CD4-positive, alpha-beta T cell treated with Interleukin-2 at 100 ng/mL for 4 hours (primary cell): Measurements from ENCODE around the gene BRCC3.

Source experiments
- DNase-seq: peaks from one replicate; pipeline ENCODE4 v3.0.0-alpha.2; 2020; ENCODE audit warnings: low spot score

Gene BRCC3

GRCh38 chrX:155070975-155071693 is at the start of gene BRCC3, which contains the start of the genes CMC4 and MTCP1:
Gene BRCC3, plus strand, starts transcription at chrX:155071508. Its CDS starts 20 bp downstream, at chrX:155071528.
Gene CMC4, minus strand, starts transcription at chrX:155071136. Its CDS starts 7,113 bp downstream, at chrX:155064023.
Gene MTCP1, minus strand, starts transcription at chrX:155071136. Its CDS starts 5,126 bp downstream, at chrX:155066010.
- DNase-seq, result peak; percentile 73

DNA sequence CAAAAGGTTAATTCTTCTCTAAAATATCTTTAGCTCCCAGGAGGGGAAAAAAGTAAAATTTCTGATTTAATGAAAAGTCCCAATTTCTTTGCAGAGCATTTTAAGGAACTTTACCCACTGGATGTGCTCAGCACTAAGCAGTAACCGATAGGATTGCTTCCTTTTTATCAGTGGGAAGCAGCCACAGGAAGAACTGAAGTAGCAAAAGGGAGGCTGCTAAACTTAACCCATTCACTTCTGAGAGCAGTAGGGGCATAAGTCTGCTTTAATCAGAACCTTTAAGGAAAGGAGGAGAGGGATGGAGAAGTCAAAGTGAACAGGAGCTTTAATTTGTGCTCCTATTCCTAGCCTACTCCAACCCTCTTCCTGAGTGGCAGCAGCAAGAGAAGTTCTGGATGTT is 48.7 kb upstream of the BRCC3 start, which contains the start of gene F8:
F8 (minus strand) TSS at position 139 of the 400 bp plus-strand sequence. CDS start 171 bp downstream, outside the sequence.
- no peak for DNase-seq

DNA sequence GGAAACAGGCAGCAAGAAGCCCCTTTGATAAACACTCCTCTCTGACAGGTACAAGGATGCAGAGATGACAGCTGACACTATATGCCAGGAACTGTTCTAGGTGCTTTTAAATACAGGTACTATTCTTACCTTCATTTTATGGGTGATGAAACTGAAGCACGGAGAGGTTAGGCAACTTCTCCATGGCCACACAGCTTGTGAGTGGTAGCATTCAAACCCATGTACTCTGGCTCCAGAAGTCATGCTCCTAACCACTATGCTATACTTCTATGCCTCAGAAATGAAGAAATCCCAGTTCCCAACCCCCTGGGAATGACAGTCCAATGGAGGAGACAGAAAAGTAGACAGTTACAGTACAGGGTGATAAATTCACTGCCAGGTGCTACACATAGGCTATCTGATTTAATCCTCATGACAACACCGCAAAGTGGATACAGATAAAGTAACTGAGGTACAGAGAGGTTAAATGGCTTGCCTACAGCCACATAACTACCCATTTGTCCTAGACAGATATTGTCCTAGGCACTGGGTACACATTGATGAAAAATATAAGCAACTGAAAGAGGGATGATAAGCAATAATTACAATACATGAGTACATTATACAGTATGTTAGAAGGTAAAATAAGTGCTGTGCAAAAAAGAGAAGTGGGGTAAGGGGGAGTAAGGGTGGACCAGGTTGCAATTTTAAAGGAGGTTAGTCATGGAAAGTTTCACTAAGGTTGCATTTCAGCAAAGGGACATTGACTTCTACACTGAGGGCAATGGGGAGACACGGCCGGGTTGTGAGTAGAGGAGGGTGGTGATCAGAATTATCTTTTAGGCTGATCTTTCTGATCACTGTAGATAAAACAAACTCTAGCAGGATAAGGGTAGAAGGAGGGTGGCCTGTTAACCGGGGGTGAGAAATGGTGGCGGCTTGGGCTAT is 47.1 kb upstream of the BRCC3 start:
- DNase-seq, result no peak

GRCh38 chrX:155026420-155026726 is 44.9 kb upstream of the BRCC3 start:
- no peak for DNase-seq

DNA sequence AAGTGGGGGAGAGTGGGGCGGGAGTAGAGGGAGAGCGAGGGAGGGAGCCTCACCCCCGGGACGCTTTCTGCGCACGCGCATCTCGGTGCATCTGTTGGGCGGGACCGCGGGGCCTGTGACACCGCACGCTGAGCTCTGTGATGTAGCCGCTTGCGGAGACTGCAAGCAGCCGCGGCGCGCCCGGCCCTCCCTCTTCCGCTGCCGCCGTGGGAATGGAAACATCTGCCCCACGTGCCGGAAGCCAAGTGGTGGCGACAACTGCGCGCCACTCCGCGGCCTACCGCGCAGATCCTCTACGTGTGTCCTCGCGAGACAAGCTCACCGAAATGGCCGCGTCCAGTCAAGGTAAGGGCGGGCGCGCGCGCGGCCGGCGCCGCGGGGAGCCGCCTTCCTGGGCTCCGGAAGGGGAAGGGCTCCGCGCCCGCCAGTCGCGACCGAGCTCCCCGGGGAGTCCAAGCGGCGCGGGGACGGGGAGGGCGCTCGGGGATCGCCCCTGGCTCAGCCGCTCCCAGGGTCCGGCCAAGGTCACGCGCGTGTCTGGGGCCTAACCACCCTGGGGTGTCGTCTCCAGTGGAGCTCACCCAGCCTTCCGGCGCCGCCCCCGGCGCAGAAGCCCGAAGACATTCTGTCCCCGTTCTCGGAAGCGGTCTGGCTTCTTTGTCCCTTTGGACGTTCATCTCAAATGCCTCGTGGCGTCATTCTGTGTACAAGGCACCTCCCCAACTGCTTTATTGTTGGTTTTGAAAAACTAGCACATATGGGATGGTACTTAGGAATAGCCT is 44.4 kb upstream of the BRCC3 start, which contains the start of gene FUNDC2:
FUNDC2 (plus strand) TSS at position 118 of the 782 bp plus-strand sequence; CDS start at position 213, 95 bp downstream.
- DNase-seq, result peak; percentile 96

- DNase-seq, result peak; percentile 2
Measured at GRCh38 chrX:155027509-155028066, 43.7 kb upstream of the BRCC3 start.

GRCh38 chrX:155028129-155028528 is 43.2 kb upstream of the BRCC3 start:
- DNase-seq, result no peak

GRCh38 chrX:155028877-155029291 is 42.4 kb upstream of the BRCC3 start:
- no peak for DNase-seq

DNA sequence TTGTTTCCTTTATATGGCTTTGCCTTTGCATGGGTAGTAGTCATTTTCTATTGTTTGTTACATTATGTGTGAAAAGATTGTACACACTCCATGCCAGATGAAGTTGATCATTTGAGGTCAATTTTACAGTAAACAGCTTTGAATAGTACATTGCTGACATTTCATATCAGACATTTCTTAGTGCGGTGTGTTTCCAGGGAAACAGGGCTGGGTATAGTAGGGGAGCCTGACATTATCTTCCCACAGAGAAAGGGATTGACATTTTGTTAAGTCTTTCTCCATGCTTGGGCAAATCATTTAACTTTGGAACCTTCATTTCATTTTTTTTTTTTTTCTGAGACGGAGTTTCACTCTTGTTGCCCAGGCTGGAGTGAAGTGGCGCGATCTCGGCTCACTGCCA is 39.7 kb upstream of the BRCC3 start:
- DNase-seq, result no peak

DNA sequence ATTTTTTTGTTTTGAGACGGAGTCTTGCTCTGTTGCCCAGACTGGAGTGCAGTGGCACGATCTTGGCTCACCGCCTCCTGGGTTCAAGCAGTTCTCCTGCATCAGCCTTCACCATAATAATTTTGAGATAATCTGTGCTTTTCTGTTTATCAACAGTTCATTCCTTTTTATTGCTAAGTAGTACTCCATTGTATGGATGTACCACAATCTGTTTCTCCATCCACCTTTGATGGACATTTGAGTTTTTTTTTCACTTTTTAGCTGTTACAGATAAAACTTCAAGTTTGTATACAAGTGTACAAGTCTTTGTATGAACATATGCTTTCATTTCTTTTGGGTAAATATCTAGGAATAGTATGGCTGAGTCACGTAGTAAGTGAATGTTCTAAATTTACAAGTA is 35.6 kb upstream of the BRCC3 start:
- no peak for DNase-seq

DNA sequence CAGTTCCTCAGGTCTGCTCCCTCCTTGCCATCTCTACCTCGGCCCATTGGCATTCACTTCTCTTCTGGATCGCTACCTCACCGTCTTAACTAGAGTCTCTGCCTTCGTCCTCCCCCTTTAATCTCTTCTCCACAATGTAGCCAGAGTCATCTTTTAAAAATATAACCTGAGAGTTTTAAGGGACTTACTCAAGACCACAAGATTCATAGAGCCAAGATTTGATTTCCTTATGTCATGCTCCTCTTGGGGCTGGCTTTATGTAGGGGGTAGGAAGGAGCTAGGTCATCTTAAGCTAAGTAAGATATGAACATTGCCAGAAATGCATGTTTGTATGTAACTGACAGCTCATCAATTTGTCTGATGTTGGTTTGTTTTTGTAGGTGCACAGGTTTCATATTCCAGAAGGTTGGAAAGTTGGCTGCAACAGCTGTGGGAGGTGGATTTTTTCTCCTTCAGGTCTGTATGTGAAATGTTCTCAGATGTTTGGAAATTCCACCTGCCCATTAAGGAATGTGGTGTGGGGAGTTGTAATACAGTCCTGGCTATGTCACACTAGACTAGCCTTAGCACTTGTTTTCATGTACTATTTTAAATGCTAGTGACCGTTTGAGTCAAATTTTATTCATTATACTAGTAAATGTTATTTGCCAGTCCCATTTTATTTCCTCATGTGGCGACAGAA is 25.0 kb upstream of the BRCC3 start:
- no peak for DNase-seq

DNA sequence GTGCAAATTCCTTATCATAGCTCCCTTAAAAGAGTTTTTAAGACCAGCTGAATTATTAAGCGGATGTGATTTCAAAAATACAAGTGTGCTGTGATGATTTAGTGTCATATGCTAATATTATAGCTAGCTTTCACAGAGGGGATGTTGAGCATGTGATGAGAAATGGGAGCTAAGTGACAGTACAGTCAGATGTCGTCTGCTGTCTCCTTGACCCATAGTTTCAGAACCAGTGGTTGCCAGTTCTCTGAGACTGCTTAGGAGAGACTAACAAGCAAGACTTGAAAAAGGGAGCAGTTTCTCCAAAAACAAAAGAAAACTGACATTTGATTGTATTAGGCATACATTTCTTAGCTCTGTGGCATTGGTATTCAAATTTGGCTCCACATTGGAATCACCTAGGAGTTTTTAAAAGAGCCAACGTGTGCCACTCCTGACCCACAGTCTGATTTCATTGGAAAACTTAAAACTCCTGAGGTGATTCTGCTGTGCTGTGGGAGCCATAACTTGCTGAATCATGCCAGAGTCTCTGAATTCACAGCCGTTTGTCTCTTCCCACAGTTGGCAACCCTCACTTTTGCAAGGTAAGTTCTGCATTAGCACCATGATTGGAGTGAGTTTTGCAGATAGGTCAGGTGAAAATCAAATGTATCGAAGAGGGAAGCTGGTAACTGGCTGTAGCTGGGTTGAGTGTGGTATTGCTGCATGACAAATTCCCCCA is 24.3 kb upstream of the BRCC3 start:
- no peak for DNase-seq

DNA sequence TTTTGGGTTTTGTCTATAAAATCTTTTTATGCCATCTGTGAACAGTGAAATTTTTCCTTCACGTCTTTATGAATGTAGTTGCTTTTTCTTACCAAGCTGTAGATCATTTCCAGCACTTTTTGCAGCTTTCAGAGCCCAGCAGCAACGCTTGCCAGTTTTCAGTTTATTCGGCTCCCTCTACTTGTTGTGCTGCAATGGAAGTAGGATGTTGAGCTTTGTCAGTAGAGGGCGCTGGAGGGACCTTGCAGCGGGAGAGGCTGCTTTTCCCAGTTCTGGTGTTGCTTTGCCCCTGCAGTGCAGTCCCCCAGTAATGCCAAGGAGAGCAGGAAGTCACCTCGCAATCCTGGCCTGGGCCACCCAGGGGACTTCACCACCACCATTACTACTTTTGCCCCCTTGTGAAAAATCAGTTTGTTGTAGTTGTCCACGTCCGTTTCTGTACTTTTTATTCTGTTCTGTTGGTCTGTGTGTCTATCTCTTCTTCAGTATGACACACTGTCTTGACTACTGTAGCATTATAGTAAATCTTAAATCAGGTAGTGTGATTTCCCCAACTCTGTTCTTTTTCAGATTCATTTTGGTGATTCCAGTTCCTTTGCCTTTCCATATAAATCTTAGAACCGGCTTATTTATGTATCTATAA is 22.2 kb upstream of the BRCC3 start:
- peak; percentile 50 for DNase-seq

GRCh38 chrX:155052738-155053498 is 18.4 kb upstream of the BRCC3 start:
- no peak for DNase-seq

DNA sequence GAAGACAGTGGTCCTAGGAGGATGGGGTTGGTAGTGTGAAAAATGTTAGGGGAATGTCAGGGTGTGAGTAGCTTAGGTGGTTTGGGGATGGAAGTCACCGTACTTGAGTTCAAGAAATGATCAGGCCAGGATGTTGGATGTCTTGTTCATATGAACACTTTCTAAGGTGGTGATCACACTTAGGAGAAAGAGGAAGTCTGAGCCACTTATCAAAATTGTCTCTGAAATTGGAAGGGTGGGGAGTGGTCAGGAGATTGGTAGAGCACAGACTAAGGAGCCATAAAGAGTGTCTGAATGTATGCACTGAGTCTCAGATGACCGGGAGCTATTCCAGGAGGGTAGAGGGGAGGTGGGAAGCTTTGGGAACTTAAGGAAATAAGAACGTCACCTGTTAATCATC is 17.7 kb upstream of the BRCC3 start:
- no peak for DNase-seq

GRCh38 chrX:155054255-155054654 is 17.1 kb upstream of the BRCC3 start:
- DNase-seq, result no peak

- DNase-seq, result no peak
Measured at GRCh38 chrX:155055494-155055893, 15.8 kb upstream of the BRCC3 start.

DNA sequence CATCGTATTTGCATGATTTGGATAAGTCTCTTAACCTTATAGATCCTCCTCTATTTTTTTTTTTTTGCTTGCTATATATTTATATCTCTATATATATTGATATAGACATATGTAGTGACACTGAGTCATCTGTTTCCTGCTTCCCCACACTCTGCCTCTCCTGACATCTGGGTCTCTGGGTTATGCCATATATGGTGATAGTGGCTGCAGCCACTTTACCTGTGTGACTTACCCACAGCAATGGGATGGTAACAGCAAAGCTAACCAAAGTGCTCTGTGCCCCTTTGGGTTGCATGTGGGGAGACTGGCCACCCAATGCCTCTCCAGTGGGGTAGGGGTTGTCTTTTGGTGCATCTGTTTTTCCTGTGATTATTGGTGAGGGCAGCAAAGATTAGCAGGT is 14.8 kb upstream of the BRCC3 start:
- DNase-seq, result peak; percentile 39
